CD4-positive, alpha-beta T cell treated with Interleukin-15 for 1 hour (primary cell): ENCODE data around the gene SLC1A2.

ENCODE experiments used
- DNase-seq: peaks from one replicate; pipeline ENCODE4 v3.0.0-alpha.2; 2020

SLC1A2 gene

DNA sequence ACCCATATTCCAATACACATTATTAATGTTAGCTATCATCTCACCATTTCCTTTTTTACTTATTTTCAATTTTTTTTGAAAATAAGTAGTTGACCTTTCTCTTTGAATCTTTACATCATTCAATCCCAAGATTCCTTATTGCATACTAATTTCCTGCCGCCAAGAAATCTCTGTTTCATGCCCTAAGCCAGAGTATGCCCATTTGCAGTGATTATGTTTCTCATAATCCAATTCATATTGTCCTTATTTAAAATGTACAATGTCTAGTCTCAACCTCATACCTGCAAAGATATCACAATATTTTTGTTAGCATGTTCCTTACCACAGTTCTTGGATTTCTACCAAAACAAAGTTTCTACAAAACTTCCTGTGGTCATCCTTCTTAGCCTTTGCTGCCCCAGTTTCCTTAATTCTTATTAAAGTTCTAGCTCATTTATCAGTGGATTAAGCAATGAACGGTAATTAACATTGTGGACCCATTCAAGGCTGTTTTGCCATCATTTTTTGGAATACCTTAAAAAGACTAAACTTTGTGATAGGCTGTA, 205.1 kb downstream of the SLC1A2 start:
- no peak for DNase-seq

DNA sequence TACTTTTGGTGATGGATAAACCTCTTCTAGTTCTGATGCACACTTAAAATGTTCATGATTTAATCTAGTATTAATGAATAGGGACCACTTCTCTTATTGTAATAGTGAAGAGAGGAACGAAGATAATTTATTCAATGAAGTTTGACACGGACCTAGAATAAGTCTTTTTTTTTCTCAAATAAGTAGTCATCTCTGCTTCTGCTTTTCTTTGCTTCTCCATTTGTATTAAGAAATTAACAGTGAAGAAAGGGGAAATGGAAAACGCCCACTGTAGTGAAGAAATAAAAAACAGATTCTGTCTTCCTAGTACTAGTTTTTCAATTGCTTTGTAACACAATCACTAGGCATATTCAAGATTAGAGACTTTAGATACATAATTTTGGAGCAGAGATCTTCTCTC, 207.4 kb downstream of the SLC1A2 start:
- DNase-seq: no peak

DNA sequence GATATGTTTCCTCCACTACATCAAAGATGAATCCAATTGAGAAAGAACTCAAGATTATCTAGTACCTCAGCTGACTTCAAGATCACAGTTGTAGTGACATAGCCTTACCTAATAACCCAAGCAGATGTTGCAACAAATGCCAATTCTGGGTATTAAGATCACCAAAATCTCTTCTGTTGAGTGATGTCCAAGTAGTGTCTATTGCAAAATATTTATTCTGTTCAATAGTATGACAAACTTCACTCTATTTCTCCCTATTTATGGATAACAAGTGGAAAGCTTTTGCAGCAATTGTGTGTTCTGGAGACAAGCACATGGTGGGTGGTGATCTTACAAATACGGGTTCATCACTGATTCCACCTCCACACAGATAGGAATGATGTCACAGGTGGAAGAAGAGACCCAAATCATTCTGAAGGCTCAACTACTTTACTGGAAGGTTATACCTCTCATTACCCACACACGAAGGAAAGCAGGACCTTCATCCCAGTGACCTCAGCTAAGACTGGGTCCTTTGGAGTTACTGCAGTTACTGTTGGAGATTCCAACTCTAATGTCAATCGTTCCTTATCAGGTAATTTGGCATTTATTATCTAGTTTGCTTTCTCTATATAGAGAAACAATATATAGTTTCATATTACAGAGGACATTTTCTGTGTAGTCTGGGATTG, 208.3 kb downstream of the SLC1A2 start:
- DNase-seq: no peak

GRCh38 chr11:35208795-35209194, 210.6 kb downstream of the SLC1A2 start:
- no peak for DNase-seq

DNA sequence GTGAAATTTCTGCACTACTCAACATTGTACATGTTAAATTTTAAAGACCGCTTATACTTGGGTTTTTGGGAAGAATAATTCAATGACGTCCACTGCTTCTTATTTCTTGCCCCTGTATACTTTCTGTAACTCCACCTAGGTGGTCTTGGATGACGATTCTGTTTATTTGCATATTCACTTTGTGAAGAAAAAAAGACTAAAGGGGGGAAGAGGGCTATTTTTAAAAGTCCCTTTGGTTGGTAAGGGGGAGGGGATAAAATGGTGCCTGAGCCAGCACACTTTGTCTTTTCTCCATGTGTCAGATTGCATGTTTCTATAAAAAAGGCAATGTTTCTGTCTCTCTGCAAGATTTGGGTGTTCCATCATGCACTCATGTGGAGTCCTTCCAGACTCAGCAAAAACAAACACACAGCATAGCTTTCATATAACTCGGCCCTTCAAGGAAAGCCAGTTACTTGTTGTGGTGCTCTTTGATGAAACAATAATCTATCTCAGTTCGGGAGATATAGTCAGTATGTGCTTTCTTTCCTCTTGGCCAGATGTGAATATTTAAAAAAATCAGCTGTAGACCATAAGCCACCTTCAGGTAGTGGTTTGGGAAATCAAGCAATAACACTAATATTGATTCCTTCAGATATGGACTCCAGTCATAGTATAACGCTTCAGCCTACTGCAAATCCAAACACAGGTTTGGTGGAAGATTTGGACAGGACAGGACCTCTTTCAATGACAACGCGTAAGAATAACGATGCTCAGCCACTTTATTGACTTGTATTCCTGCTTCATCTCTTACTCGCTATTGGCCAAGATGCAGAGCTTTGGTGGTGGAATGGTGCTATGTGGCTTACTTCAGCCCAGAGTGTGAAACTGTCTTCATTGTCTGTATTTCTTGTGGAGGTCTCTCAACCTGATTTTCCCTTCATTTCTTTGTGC, 211.6 kb downstream of the SLC1A2 start:
- no peak for DNase-seq

- DNase-seq: no peak
Observed at GRCh38 chr11:35206616-35207015, 212.7 kb downstream of the SLC1A2 start.

- DNase-seq: no peak
Observed at GRCh38 chr11:35204614-35205013, 214.7 kb downstream of the SLC1A2 start.
